DND-41 (cell line): ENCODE data around the gene PDE1A.

Experiments used
- CTCF ChIP-seq: IDR thresholded peaks from 2 replicates; pipeline ENCODE4 v1.5.1; 2012; ENCODE audit warnings: borderline replicate concordance, low read length, moderate library complexity, mild to moderate bottlenecking; ENCODE audit not compliant: poor library complexity, severe bottlenecking; ENCODE audit errors: extremely low read depth
- EZH2 ChIP-seq: IDR thresholded peaks from 3 replicates; pipeline ENCODE4 v1.6.1; 2012; ENCODE audit warnings: borderline replicate concordance, low read depth, mild to moderate bottlenecking, moderate library complexity, low read length, inconsistent platforms; ENCODE audit not compliant: severe bottlenecking

GRCh38 chr2:182301093-182301492 is 125.7 kb downstream of the PDE1A start:
- no peak for TF ChIP-seq CTCF
- no peak for TF ChIP-seq EZH2
